HCT116 (cell line): ENCODE data around the gene TPBGL.

Source experiments
- EZH2phosphoT487 ChIP-seq: fragments of 200-600 bp; IDR thresholded peaks from 2 replicates; pipeline ENCODE4 v1.6.1; 2018; ENCODE audit warnings: antibody characterized with exemption, borderline replicate concordance
- POLR2A ChIP-seq: IDR thresholded peaks from 2 replicates; pipeline ENCODE4 v1.7.0; 2011; ENCODE audit warnings: borderline replicate concordance; ENCODE audit not compliant: insufficient read depth, insufficient read length; ENCODE audit errors: extremely low read depth
- SRF ChIP-seq: IDR thresholded peaks from 2 replicates; pipeline ENCODE4 v1.6.1; 2012; ENCODE audit warnings: low read depth
- ZFX ChIP-seq: fragments of 450-650 bp; IDR thresholded peaks from 2 replicates; pipeline ENCODE4 v1.6.1; 2017
- TF ChIP-seq, protein P1 (sequence below), 3 experiments: fragments of 200-600 bp in 1 of 3; sonication (generic) in 1 of 3; IDR thresholded peaks in 2 of 3; conservative IDR thresholded peaks in 1 of 3; 2 replicates each; pipeline ENCODE4 v1.5.1; 2012 to 2017; ENCODE audit warnings: low read depth in 2 of 3, low read length in 2 of 3, antibody characterized with exemption in 1 of 3, borderline replicate concordance in 1 of 3, control low read depth in 1 of 3, mild to moderate bottlenecking in 1 of 3, mixed read lengths in 1 of 3, mixed run types in 1 of 3, moderate library complexity in 1 of 3; ENCODE audit not compliant: insufficient read depth in 1 of 3
- TF ChIP-seq, protein P2 (sequence below): IDR thresholded peaks from 2 replicates; pipeline ENCODE4 v1.6.1; 2012
- TF ChIP-seq, protein P3 (sequence below): IDR thresholded peaks from 2 replicates; pipeline ENCODE4 v1.6.1; 2012

DNA sequence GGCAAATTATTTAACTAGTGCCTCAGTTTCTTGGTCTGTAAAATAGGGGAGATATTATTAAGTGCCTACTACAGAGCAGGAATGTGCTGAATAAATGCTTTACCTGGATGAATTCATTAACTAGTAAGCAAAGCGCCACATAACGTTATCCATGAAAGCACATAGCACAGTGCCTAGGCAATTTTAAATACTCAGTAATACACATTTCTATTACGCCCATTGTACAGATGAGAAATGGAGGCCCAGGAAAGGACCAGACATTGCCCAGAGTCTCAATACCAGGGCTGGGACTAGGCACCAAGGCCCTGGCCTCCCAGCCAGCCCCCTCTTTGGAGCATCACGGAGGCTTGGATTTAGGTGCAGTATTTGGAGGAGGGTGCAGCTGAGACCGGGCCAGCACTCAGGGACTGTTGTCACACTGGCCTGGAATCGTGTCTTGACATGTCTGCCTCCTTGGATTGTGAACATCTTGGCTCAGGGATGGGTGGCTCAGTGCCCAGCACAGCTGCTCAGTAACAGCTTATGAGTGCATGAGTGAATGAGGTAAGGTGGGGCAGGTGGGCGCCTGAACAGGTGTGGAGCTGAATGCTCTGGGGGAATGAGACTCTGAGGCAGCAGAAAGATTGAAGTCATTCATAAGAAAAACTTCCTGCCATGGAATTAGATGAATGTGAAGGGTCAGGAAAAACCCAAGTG, 42.1 kb upstream of the TPBGL start:
- TF ChIP-seq, protein P1, sequence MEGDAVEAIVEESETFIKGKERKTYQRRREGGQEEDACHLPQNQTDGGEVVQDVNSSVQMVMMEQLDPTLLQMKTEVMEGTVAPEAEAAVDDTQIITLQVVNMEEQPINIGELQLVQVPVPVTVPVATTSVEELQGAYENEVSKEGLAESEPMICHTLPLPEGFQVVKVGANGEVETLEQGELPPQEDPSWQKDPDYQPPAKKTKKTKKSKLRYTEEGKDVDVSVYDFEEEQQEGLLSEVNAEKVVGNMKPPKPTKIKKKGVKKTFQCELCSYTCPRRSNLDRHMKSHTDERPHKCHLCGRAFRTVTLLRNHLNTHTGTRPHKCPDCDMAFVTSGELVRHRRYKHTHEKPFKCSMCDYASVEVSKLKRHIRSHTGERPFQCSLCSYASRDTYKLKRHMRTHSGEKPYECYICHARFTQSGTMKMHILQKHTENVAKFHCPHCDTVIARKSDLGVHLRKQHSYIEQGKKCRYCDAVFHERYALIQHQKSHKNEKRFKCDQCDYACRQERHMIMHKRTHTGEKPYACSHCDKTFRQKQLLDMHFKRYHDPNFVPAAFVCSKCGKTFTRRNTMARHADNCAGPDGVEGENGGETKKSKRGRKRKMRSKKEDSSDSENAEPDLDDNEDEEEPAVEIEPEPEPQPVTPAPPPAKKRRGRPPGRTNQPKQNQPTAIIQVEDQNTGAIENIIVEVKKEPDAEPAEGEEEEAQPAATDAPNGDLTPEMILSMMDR (IDR thresholded peaks at IDR 0.05 in 2 of 3, conservative IDR thresholded peaks at IDR 0.05 in 1 of 3; ENCODE audit: borderline replicate concordance in 1 of 3, insufficient read depth in 1 of 3, low read depth in 2 of 3, low read length in 2 of 3) = no peak
- TF ChIP-seq SRF = no peak
- TF ChIP-seq, protein P2, sequence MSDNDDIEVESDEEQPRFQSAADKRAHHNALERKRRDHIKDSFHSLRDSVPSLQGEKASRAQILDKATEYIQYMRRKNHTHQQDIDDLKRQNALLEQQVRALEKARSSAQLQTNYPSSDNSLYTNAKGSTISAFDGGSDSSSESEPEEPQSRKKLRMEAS = no peak
- TF ChIP-seq, protein P3, sequence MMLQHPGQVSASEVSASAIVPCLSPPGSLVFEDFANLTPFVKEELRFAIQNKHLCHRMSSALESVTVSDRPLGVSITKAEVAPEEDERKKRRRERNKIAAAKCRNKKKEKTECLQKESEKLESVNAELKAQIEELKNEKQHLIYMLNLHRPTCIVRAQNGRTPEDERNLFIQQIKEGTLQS = no peak
- no peak for TF ChIP-seq POLR2A
- TF ChIP-seq EZH2phosphoT487 = no peak
- no peak for TF ChIP-seq ZFX
